ENCODE data around the gene CUEDC2. TPM values are rescaled to one million over a fixed set of nuclear protein-coding genes. Genes with fewer than 3 reads are reported as not detected.

CUEDC2 gene
- total RNA-seq, 2 donors from 2014 or later, result 79.1 to 87.1 TPM

GRCh38 chr10:102413053-102413705 lies 19.2 kb downstream of the CUEDC2 start:
- H3K4me3 ChIP-seq, result no peak overlapping the region
- H3K4me1 ChIP-seq, result peaks cover 0 to 11% of the 10 kb centered on the region in 2 donors
- peaks cover 0 to 10% of the 10 kb centered on the region in 2 donors for H3K27me3 ChIP-seq
- no peaks in the 10 kb centered on the region for H3K9me3 ChIP-seq
- no peak overlapping the region for H3K27ac ChIP-seq
- no peak for DNase-seq (ENCODE audit: low spot score)
- no peak for TF ChIP-seq CTCF (IDR thresholded peaks at IDR 0.05)
- no peaks in the 10 kb centered on the region for H3K36me3 ChIP-seq

GRCh38 chr10:102412293-102412692 lies 20.1 kb downstream of the CUEDC2 start:
- DNase-seq (ENCODE audit: low spot score), result no peak
- no peaks in the 10 kb centered on the region for H3K36me3 ChIP-seq
- TF ChIP-seq CTCF (IDR thresholded peaks at IDR 0.05), result no peak
- H3K4me3 ChIP-seq, result no peak overlapping the region
- H3K4me1 ChIP-seq, result peaks cover 0 to 11% of the 10 kb centered on the region in 2 donors
- no peak overlapping the region for H3K27ac ChIP-seq
- H3K9me3 ChIP-seq, result no peaks in the 10 kb centered on the region
- H3K27me3 ChIP-seq, result peaks cover 0 to 10% of the 10 kb centered on the region in 2 donors

- peaks cover 0 to 10% of the 10 kb centered on the region in 2 donors for H3K27me3 ChIP-seq
- DNase-seq (ENCODE audit: low spot score), result no peak
- H3K4me3 ChIP-seq, result no peak overlapping the region
- H3K9me3 ChIP-seq, result no peaks in the 10 kb centered on the region
- H3K36me3 ChIP-seq, result no peaks in the 10 kb centered on the region
- no peak for TF ChIP-seq CTCF (IDR thresholded peaks at IDR 0.05)
- H3K27ac ChIP-seq, result no peak overlapping the region
- H3K4me1 ChIP-seq, result peaks cover 0 to 11% of the 10 kb centered on the region in 2 donors
Measured at GRCh38 chr10:102411341-102412255, 20.8 kb downstream of the CUEDC2 start.

- Histone ChIP-seq H3K27ac (peak overlapping the region; percentile 13 to 40), H3K9me3 (no peaks in the 10 kb centered on the region), H3K4me3 (peak overlapping the region; percentile 32 to 45), H3K36me3 (no peaks in the 10 kb centered on the region), H3K4me1 (peaks cover 0 to 11% of the 10 kb centered on the region in 2 donors), H3K27me3 (peaks cover 0 to 10% of the 10 kb centered on the region in 2 donors)
- DNase-seq (ENCODE audit: low spot score), result no peak
- TF ChIP-seq CTCF (IDR thresholded peaks at IDR 0.05), result no peak
Measured at GRCh38 chr10:102410429-102411073, 21.8 kb downstream of the CUEDC2 start.

GRCh38 chr10:102409604-102410428 lies 22.6 kb downstream of the CUEDC2 start:
- Histone ChIP-seq H3K36me3 (no peaks in the 10 kb centered on the region), H3K9me3 (no peaks in the 10 kb centered on the region), H3K4me1 (peaks cover 0 to 11% of the 10 kb centered on the region in 2 donors), H3K4me3 (peak overlapping the region; percentile 32 to 54), H3K27me3 (peaks cover 0 to 7% of the 10 kb centered on the region in 2 donors), H3K27ac (peak overlapping the region; percentile 13 to 56)
- DNase-seq (ENCODE audit: low spot score), result no peak
- no peak for TF ChIP-seq CTCF (IDR thresholded peaks at IDR 0.05)
